BE2C (cell line): ENCODE data around the gene PTOV1.

Experiments
- DNase-seq: peaks from one replicate; pipeline ENCODE4 v3.0.0-alpha.2; 2020
- H3K27me3 ChIP-seq: fragments of 250-450 bp; sonication (Bioruptor Pico); 2 replicates; pipeline ENCODE4 v1.5.1; 2020; ENCODE audit warnings: mild to moderate bottlenecking
- H3K36me3 ChIP-seq: fragments of 250-450 bp; sonication (Bioruptor Pico); 2 replicates; pipeline ENCODE4 v1.5.1; 2020; ENCODE audit warnings: mild to moderate bottlenecking
- H3K4me1 ChIP-seq: fragments of 250-450 bp; sonication (Bioruptor Pico); 2 replicates; pipeline ENCODE4 v1.5.1; 2020
- H3K4me3 ChIP-seq: 2 replicates; pipeline ENCODE4 v1.5.1; 2011; ENCODE audit warnings: low read depth, low read length
- H3K9me3 ChIP-seq: fragments of 250-450 bp; sonication (Bioruptor Pico); 2 replicates; pipeline ENCODE4 v1.5.1; 2020
- CTCF ChIP-seq: IDR thresholded peaks from 2 replicates; pipeline ENCODE4 v1.5.1; 2012; ENCODE audit warnings: mild to moderate bottlenecking, low read depth, low read length

PTOV1 gene

DNA sequence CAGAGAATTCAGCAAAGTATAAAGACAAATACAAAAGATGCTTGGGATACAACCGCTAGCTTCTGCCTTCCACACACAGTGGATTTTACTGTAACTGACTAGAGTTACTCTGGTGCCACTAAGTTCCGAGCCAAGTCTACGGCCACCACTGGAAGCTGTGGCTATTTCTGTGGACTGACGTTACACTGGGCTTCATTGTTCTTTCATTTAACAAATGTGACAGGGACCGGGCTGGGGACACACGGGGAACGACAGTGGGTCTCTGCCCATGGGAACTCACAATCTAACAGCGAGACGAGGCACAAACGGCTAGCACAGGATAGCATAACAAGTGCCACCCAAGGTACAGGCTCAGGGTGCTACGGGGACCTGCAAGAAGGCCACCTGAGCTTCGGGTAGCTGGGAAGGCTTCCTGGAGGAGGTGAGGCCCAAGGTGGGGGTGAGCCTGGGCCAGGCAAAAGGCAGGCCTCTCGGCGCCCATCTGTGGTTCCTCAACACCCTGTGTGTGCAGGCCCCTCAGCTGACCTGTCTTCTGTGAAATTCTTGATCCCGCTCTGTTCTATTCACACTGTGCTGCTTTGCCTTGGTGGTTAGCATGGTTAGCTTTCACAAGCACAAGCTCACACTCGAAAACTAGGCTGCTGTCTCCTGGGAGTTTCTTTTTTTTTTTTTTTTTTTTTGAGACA lies 56.1 kb downstream of the PTOV1 start:
- no peaks in the 10 kb centered on the region for H3K4me1 ChIP-seq
- DNase-seq = no peak
- H3K9me3 ChIP-seq = no peaks in the 10 kb centered on the region
- H3K36me3 ChIP-seq = peaks cover 58% of the 10 kb centered on the region
- no peak overlapping the region for H3K4me3 ChIP-seq
- H3K27me3 ChIP-seq = no peaks in the 10 kb centered on the region
- TF ChIP-seq CTCF = no peak

- DNase-seq = no peak
- Histone ChIP-seq H3K36me3 (peaks cover 67% of the 10 kb centered on the region), H3K9me3 (no peaks in the 10 kb centered on the region), H3K27me3 (no peaks in the 10 kb centered on the region), H3K4me3 (no peak overlapping the region), H3K4me1 (no peaks in the 10 kb centered on the region)
- TF ChIP-seq CTCF = no peak
Measured at GRCh38 chr19:49907745-49908446, 56.9 kb downstream of the PTOV1 start.

DNA sequence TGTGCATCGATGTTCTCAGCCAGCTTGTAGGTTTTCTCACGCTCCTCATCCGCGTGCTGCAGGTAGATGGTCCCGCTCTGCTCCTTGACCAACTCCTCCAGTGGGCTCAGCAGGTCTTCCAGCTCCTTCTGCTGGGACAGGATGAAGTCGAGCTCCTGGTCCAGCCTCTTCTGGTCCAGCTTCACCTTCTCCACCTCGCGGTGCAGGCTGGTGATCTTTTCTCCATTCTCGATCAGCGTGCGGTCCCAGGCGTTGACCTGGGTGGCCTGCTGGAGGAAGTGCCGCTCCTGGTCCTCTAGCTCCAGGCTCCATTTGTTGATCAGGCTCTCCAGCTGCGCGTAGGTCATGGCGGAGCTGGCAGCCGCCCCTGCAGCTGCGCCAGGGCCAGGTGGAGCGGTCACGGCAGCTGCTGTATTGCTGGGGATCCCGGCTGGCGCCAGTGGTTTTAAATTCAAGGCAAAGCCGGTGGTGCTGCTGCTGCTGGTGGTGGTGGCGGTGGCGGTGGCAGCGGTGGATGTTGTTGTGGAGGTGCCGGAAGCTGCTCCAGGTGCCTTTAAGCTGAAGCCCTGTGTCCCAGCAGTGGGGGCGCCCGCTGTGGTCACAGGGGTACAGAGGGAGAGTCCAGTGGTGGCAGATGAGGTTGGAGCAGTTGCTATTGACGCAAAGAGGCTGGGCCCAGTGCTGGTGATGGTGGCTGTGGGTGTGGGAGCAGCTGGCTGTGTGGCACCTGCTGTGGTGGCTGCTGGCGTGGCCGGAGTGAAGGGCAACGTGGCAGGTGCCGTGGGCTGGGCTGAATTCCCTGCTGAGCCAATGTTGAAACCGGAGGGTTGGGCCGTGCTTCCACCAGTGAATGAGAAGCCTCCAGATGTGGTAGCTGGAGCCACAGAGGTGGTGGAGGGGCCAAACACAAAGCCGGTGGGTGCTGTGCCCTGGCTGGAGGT lies 57.8 kb downstream of the PTOV1 start:
- H3K4me3 ChIP-seq = no peak overlapping the region
- H3K27me3 ChIP-seq = no peaks in the 10 kb centered on the region
- DNase-seq = no peak
- H3K36me3 ChIP-seq = peaks cover 75% of the 10 kb centered on the region
- TF ChIP-seq CTCF = no peak
- no peaks in the 10 kb centered on the region for H3K4me1 ChIP-seq
- H3K9me3 ChIP-seq = no peaks in the 10 kb centered on the region

DNA sequence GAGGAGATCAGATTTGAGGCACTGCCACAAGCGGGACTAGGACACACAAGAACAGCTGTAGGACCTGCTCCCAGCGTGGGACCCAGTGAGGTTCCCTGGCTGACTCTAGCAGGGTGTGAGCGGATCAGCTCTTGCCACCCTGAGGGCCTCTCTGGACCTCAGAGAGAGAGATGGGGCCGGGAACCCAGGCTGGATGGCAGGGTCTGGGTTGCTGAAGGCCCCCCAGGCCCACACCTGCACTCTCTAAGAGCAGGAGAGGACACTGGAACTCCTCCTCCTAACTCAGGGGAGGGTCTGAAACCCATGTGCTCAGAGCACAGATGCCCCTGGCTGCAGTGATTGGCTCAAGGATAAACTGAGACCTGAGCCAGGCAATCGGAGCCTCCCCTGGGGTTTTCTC lies 59.2 kb downstream of the PTOV1 start:
- H3K4me3 ChIP-seq = no peak overlapping the region
- no peaks in the 10 kb centered on the region for H3K27me3 ChIP-seq
- H3K4me1 ChIP-seq = no peaks in the 10 kb centered on the region
- DNase-seq = no peak
- H3K9me3 ChIP-seq = no peaks in the 10 kb centered on the region
- no peak for TF ChIP-seq CTCF
- H3K36me3 ChIP-seq = peaks cover 87% of the 10 kb centered on the region
